ENCODE measurements around the gene ITPR1. TPM values are rescaled to one million over a fixed set of nuclear protein-coding genes. Genes with fewer than 3 reads are reported as not detected.

The ITPR1 gene
- total and polyA plus RNA-seq, 2 experiments from 2014 or later = 17.6 to 28.8 TPM

DNA sequence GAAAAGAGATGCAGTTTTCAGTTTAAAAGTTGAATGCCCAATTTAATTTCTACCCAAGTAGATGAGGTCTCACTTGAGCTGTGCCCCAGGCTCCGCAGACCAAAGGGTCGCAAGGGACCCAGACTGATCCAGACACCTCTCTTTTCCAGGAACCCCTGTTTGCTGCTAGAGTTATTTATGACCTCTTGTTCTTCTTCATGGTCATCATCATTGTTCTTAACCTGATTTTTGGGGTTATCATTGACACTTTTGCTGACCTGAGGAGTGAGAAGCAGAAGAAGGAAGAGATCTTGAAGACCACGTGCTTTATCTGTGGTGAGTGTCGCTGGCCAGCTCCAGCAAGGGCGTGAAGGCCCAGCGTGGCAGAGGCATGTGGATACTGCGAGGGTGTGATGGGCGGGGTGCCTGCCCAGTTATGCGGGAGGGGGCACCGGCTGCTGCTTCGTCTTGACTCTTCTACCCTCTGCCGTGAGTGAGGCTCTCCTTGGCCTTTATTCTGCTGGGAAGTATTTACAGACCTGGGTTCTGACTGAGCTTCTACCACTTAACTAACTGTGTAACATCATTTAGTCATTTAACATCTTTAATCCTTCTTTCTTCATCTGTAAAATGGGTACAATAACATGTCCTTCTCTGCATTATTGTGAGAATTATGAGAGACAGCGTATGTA lies 321.9 kb downstream of the ITPR1 start:
- Histone ChIP-seq H3K27me3 (no peaks in the 10 kb centered on the region), H3K9me3 (ENCODE audit: low read depth) (no peaks in the 10 kb centered on the region), H3K4me3 (no peak overlapping the region), H3K4me1 (ENCODE audit: low read depth) (peaks cover 2% of the 10 kb centered on the region), H3K27ac (no peak overlapping the region), H3K36me3 (peaks cover 4% of the 10 kb centered on the region)
- no peak for TF ChIP-seq CTCF (IDR thresholded peaks at IDR 0.05; ENCODE audit: low read depth, low read length)
- DNase-seq (ENCODE audit: low read depth in 1 of 2, low spot score in 1 of 2) = no peak

DNA sequence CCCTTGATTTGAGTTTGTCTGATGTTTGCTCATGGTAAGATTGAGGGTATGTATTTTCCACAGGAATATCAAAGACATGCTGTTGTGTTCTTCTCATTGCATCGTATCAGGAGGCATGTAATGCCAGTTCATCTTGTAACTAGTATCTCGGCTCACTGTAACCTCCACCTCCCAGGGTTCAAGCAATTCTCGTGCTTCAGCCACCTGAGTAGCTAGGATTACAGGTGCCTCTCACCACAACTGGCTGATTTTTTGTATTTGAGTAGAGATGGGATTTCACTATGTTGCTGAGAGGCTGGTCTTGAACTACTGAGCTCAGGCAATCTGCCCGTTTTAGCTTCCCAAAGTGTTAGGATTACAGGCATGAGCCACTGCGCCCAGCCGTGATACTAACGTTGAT lies 323.2 kb downstream of the ITPR1 start:
- TF ChIP-seq CTCF (IDR thresholded peaks at IDR 0.05; ENCODE audit: low read depth, low read length) = no peak
- no peak overlapping the region for H3K27ac ChIP-seq

DNA sequence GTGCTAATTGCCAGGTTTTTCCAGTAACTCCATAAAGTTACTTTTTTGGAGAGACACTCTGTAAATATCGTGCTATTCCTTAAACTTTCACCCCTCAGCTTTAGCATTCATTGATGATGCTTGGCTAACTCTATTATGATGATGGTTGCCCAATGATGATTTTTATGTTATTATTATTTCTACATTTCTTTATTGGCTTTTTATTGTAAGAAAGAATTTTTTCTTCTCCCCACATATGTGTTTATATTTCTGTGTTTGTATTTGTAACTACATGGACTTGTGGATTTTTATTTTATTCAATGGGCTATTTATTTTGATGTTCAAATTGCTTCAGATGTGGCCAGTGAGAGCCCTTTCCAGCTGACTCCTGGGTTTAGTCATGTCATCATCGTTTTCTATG lies 323.6 kb downstream of the ITPR1 start:
- H3K4me3 ChIP-seq = no peak overlapping the region
- TF ChIP-seq CTCF (IDR thresholded peaks at IDR 0.05; ENCODE audit: low read depth, low read length) = no peak
- H3K27me3 ChIP-seq = no peaks in the 10 kb centered on the region

More for the DNA sequence above, 323.2 kb downstream of the ITPR1 start:
- Histone ChIP-seq H3K36me3 (peaks cover 4% of the 10 kb centered on the region), H3K4me3 (no peak overlapping the region), H3K27me3 (no peaks in the 10 kb centered on the region), H3K4me1 (ENCODE audit: low read depth) (peaks cover 6% of the 10 kb centered on the region), H3K9me3 (ENCODE audit: low read depth) (no peaks in the 10 kb centered on the region)
- DNase-seq (ENCODE audit: low read depth in 1 of 2, low spot score in 1 of 2) = no peak

GRCh38 chr3:4817128-4817527 lies 324.0 kb downstream of the ITPR1 start:
- no peak for DNase-seq (ENCODE audit: low read depth in 1 of 2, low spot score in 1 of 2)

More for the DNA sequence above, 323.6 kb downstream of the ITPR1 start:
- no peak overlapping the region for H3K27ac ChIP-seq
- no peaks in the 10 kb centered on the region for H3K9me3 ChIP-seq (ENCODE audit: low read depth)
- DNase-seq (ENCODE audit: low read depth in 1 of 2, low spot score in 1 of 2) = no peak
- H3K36me3 ChIP-seq = peaks cover 4% of the 10 kb centered on the region
- H3K4me1 ChIP-seq (ENCODE audit: low read depth) = peaks cover 6% of the 10 kb centered on the region

GRCh38 chr3:4818164-4818563 lies 325.0 kb downstream of the ITPR1 start:
- H3K27ac ChIP-seq = no peak overlapping the region
- no peak for DNase-seq (ENCODE audit: low read depth in 1 of 2, low spot score in 1 of 2)
- no peaks in the 10 kb centered on the region for H3K9me3 ChIP-seq (ENCODE audit: low read depth)
- no peak for TF ChIP-seq CTCF (IDR thresholded peaks at IDR 0.05; ENCODE audit: low read depth, low read length)
- peaks cover 4% of the 10 kb centered on the region for H3K36me3 ChIP-seq
- no peaks in the 10 kb centered on the region for H3K27me3 ChIP-seq
- H3K4me3 ChIP-seq = no peak overlapping the region
- H3K4me1 ChIP-seq (ENCODE audit: low read depth) = peaks cover 6% of the 10 kb centered on the region

More at GRCh38 chr3:4817128-4817527, 324.0 kb downstream of the ITPR1 start:
- H3K4me3 ChIP-seq = no peak overlapping the region
- no peaks in the 10 kb centered on the region for H3K27me3 ChIP-seq
- H3K9me3 ChIP-seq (ENCODE audit: low read depth) = no peaks in the 10 kb centered on the region
- peaks cover 6% of the 10 kb centered on the region for H3K4me1 ChIP-seq (ENCODE audit: low read depth)
- TF ChIP-seq CTCF (IDR thresholded peaks at IDR 0.05; ENCODE audit: low read depth, low read length) = no peak
- H3K36me3 ChIP-seq = peaks cover 4% of the 10 kb centered on the region
- no peak overlapping the region for H3K27ac ChIP-seq
